Hematopoietic multipotent progenitor cell treated with erythropoietin and hydrocortisone succinate and interleukin-3 and kit ligand, for 17 days (in vitro differentiated cells): ENCODE data around the gene IL37.

Experiments
- DNase-seq: peaks from one replicate; pipeline ENCODE4 v3.0.0-alpha.2; 2015; ENCODE audit warnings: low spot score

Gene IL37, protein sequence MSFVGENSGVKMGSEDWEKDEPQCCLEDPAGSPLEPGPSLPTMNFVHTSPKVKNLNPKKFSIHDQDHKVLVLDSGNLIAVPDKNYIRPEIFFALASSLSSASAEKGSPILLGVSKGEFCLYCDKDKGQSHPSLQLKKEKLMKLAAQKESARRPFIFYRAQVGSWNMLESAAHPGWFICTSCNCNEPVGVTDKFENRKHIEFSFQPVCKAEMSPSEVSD

DNA sequence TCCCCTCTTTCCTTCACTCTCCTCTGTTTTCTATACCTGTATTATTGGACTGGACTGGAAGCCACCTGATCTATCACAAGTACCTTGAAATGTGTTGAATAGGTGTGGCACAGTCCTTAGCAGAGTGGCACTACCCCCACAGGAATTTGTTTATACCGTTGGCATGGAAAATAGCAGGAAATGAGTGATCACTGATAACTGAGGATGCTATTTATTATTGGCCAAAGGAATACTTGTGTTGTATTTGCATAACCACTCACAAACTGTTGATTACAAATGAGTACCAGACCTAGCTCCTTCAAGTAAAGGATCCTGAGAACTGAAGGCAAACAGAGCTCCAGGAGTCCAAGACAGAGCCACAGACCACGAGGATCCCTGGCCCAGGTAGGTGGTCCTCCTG is at the start of gene IL37:
Gene IL37 (plus strand): TSS at position 301 of the 400 bp plus-strand sequence. CDS start 1,848 bp downstream, outside the sequence.
- DNase-seq: no peak

DNA sequence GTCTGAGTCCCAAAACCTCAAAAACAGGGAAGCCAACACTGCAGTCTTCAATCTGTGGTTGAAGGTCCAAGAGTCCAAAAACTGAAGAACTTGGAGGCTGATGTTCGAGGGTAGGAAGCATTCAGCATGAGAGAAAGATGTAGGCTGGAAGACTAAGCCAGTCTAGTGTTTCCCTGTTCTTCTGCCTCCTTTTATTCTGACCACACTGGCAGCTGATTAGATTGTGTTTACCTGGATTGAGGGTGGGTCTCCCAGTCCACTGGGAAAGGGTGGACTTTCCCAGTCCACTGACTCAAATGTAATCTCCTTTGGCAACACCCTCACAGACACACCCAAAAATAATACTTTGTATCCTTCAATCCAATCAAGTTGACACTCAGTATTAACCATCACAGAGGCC is 46.9 kb upstream of the IL37 start:
- DNase-seq: no peak

DNA sequence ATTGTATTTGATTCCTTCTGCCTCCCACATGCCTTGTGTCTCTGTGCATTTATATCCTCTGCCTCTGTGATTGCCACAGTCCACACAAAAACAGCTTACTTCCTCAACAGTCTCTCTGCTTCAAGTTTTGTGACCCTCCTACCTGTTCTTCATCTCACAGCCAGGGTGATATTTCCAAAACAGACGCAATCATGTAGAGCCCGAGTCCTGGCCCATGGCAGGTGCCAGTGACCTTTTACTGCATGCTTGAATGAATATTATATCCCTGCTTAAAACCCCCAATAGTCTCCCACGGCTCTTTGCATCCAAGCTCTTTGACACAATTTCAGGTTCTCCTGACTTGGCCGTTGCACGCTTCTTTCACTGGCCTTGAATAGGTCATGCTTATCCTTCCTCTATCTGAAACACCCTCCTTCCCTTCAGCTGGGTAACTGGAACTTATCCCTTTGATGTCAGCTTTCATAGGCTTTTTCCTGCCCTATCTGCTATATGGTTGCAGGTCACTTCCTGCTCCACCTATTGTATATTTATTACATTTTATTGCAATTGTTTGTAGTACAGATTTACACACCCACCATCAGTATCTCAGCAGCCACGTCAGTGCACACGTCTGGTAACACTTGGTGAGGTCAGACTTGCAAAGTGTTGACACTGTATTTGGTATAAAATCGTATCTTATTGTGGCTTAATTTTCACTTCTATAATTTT is 44.7 kb upstream of the IL37 start:
- no peak for DNase-seq

DNA sequence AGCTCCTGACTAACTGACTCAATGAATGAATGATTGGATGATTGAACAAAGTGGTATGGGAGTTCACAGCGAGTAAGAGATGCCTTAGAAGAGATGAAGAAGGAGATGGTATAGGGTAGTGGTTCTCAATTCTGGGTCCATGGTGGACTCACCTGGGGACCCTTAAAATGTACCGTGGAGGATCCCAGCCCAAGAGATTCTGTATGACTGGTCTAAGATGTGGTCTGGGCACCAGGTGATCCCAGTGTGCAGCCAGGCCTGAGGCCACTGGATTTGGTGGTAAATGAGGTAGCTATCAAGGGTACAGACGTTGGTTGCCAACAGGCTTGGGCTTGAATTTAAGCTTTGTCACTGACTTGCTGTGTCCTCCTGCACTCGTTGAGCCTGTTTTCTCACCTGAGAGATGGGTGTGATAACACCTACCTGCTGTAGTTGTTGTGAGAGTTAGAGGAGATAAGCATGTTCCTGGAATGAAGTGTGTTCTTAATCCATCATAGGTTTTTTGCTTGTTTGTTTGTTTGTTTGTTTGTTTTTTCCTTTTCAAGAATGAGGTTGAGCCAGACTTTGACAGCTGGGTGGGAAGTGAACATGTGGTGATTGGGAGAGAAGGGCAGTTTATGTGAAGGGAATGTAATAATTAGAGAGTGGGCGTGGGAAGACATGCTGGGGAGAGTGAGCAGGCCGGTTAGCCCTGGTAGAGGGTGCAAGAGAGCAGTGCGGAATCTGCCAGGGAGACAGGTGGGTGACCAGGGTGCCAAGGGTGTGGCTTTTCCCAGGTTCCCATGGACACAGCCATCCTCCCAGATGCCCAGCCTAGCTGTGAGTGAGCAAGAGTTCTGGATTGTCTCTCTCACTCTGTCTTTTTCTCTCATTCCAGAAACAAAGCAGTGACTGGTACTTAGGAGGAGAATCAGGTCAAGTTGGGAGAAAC is 43.0 kb upstream of the IL37 start:
- no peak for DNase-seq

DNA sequence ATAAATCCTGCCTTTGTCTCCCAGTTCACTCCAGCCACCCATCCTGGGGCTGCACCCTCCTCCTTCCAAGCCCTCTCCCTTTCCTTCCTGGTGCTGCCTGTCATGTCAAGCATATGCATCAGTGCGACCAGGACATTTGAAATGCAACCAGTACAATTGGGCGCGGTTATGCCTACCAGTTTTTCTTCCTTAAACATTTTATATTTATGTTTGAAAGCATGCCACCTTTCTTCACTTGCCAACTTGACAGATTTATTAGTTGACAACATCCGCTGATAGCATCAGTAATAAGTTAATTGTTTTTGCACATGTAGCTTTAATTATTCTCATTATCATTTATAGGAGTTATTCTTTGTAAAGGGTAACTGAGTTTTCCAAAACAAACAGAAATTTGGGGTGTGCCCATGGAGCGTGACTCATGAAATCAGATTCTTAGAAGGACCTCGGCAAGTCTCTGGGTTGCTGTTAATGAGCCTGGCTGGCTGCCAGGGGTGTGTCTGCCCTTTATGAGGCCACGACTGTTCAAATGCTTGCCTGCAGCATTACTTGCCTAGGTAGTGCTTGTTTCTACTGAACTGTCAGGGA is 41.6 kb upstream of the IL37 start:
- peak; percentile 44 for DNase-seq

DNA sequence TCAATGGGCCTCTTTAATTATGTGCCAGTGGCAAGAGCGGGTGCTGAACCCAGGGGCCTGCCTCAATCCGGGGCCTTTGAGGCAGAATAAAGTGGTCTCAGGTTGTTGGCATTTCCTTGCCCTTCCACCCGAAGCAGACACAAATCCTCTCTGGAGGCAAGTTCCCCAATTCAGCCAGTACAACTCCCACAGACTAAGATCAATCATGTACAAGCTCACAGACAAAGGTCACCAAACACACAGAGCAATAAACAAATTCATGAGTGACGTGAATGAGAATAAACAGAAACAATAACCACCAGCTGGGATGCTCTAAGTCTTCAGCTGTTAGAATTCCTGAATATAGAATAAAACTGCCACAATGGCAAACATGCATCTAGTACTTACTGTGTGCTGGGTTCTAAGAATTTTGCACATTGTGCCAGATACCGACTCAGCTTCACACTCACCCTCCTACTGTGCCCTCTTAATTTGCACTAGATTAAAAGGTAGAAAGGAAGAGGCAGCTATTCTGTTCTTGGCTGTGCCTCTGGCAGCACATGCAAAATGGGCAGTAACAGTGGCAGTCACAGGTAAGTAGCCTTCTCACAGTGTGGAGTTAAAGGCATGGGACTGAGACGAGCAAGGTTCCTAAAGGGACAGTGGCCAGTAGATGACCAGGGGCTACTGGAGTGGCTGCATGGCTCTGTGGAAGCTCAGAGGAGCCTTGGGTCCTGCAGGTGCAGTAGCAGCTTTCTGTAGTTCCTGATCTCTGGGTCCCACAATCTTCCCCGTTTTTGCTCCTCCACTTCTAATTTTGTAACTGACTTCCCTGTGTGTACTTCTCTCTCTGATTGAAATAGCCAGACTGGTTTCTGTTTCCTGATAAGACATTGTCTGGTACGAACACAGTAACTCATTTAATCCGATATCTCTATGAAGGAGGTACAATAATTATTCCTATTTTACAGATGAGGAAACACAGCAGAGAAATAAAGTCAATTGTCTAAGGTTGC is 39.8 kb upstream of the IL37 start:
- DNase-seq: no peak

DNA sequence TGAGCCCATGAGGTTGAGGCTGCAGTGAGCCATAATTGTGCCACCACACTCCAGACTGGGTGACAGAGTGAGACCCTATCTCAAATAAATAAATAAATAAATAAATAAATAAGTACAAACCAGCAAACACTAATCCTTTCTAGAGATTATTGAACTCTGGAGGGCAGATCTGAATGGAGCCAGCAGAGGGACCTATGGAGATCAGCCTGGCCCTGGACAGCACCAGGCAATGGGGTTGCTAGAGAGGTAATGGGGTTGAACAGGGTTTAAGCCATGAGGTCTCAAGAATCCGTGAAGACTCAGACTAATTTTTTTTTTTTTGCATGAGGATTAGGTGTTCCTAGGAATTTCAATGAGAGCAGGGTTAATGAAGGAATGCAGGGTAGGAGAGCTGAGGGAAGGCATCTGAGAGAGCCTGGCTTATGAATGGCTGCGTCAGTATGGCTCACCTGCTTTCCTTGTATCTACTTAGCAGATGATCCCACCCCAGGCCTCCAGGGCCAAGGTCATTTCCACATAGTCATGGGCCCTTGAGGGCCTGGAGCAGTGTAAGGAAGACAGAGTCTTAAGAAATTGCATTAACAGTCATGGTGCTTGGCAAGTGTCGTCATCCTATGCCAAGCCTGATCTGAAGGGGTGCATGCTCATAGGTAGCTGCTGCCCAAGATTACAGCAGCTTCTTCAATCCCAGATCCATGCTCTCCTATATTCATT is 34.6 kb upstream of the IL37 start:
- no peak for DNase-seq

DNA sequence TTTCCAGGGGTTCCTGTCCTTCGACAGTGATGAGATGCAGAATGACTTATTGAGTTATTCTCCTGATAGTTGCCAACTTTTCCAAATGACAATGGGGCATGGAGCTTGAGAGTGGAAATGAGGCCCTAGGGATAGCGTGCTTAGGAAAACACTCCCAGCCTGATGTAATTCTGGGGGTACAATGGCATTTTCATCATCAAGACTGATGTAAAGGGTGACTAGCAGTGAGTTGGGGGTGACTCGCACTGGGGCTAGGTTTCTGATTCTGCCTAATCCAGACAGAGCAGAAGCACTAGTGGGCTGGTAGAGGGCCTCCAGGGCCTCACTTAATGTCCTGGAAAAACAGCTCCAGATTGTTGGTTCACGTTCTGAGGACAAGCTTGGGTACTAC is 34.0 kb upstream of the IL37 start:
- DNase-seq: no peak

DNA sequence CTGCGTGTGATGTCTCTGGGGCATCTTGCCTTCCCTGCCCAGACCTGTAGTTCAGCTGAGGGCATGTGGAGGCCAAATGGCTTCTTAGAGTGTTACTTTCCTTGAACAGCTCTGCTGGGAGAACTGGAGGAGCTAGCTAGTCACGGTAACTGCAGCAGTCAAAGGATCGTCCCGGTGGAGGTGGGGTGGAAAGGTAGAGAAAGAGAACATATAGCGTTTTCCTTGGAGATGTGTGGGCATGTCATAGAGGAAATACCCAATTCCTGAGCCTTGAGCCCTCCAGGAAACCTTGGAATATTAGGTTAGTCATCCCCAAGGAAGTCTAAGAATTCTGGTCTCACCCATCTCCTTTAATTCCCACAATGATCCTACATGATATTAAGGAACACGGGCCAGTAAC is 33.5 kb upstream of the IL37 start:
- no peak for DNase-seq

DNA sequence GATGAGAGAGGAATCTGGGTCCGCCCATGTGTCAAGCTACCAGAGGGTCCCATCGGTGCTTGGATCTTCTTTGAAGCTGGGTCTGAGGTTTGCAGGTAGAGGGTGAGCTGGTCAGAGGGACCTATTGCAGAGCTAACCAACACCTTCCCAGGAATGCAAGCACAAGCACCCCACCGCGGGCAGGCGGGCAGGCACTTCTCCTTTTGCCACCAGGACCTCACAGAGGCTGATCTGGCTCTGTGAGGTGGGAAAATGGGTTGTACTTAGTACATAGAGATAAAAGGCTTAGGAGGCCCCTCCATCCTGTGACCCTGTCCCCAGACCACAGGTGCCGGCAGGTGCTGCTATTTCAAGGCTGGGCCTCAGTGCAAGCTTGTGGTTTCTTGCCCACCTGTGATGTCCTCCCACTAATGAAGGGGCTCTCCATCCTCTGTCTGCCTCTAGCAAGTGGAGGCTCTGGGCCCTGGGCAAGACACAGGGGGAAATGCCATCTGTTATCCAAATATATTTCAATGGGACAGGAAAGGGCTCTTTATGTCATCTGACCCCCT is 31.4 kb upstream of the IL37 start:
- no peak for DNase-seq

DNA sequence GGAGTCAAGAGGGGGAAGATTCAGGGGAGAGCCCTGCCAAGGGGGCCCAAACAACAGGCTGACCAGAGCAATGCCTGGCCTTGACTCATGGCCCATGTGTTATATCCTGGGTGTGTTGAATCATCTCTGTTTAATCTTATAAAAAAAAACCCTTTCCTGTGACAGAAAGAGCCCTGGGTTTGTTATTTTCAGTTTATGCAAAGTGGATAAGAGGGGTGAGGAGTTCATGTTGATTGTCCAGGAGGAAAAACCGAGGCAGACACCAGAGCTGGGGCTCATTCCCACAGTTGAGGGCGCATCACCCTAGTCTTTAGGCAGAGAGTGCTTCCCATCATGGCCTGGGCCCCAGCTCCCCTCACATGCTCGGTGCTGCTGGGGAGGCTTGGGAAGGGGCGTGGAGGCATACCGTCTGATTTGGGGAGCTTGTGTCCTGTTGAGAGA is 30.9 kb upstream of the IL37 start:
- DNase-seq: no peak

DNA sequence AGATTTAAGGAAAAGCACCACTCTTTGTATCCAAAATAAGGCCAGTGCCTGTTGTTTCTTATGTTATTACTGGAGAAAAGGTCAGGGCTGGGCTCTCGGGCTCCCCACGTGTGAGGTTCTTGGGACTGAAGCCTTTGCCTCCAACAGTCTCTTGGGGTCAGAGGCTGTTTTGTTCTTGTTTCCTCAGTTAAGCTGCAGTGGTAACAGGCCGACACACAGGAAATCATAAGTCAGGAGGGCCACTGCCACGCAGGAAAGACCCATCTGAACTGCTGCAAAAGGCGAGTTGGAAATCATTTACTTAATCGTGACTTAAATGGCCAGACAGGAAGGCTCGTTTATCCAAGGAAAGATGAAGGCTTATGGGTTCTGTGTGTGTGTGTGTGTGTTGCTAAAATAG is 30.3 kb upstream of the IL37 start:
- no peak for DNase-seq

DNA sequence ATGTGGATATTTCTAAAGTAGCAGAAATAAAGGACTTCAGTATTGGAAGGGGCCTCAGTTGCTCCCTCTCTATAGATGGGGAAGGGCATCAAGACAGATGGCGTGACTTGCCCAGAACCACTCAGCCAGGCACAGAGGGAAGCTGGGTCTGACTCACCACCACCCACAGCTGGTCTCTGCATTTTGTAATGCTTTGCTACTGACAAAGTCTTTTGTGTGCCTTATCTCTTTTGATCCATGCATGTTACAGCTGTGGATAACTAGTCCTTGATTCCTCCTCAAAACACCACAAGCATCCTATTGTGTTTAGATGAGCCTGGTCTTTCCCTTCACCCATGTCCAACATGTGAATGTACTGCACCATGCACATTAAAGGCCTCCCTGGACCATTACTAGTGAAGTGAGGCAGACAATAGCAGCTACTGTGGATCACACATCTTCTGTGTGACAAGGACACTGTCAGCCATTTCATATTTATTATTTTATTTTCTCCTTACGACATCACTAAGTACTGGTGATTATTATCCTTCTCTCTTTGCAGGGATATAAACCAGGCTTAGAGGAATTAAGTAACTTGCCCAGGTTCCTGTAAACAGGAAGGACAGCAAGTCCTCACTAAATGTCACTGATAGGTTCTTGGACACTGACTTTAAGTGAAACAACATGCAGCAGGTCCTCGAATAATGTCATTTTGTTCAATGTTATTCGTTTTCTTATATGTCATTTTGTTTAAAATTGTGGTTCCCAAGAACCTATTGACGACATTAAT is 29.6 kb upstream of the IL37 start:
- DNase-seq: no peak

DNA sequence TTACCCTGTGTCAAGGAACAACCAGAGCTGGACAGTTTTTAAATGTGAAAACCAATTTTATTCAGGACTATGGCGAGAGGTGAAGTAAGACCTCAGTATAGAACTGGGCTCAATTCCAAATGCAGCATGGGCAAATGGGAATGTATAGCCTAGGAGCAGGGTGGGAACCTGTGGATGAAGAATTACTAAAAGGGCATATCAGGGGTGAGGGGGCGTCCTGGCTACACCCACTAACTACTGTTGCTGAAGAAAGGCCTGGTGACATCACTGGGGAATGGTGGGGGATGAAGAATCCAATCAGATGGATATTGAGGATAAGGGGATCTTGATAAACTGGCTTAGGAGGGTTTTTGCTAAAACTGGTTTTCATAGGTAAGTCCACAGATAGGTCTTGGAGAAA is 27.3 kb upstream of the IL37 start:
- DNase-seq: no peak

DNA sequence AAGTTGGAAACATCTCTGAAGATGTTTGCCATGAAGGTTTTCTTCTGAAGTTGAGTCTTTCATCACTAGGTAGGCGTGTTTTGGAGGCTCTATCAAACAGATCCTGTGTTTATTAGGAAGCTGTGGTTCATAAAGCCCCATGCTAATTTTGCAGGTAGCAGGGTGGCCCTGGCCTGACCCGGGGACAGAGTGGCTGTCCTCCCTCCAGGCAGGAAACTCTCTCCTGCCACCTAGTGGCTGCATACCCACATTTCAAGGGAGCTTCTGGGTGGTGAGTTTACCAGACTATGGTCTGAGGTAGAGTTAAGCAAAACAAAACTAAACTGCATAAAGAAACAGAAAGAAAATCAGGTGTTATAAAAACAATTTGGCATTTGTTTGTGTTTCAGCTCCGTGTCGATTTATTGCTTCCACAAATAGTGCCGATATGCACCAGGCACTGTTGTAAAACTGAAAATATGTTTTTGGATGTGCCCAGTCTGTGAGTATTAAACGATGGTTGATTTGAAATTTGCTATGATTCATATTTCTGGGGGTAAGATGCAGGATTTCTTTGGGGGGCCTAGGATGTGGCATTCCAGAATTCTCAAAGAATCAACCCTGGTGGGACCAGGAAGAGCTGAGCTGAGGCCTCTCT is 26.0 kb upstream of the IL37 start:
- DNase-seq: peak; percentile 66

DNA sequence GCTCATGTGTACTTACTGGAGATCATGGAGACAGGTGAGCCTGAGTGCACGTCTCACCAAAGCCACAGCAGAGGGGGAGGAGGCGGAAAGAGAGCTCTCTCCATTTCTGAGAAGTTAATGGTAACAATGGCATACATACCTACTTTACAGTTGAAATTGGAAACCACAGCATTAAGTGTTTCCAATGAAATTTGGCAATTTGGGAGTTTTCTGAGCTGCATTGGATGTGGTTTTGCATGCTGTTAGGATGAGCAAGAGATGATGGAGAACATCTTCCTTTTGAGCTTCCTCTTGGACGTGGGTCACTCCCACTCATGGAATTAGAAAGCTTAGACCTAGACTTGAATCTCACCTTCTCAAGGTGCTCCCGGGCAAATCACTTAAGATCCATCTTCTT is 25.5 kb upstream of the IL37 start:
- no peak for DNase-seq

DNA sequence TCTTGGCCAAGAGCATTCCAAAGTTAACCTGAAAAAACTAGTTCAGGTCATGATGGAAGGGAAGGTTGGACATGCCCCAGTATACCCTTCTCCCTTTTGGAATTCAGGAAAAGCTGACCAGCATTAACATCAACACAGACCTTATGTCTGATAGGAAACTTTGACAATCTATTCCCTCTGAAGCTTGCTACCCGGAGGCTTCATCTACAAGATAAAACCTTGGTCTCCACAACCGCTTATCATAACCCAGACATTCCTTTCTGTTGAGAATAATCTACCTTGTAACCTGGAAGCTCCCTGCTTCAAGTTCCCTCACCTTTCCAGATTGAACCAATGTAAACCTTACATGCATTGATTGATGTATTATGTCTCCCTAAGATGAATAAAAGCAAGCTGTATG is 24.7 kb upstream of the IL37 start:
- DNase-seq: no peak

DNA sequence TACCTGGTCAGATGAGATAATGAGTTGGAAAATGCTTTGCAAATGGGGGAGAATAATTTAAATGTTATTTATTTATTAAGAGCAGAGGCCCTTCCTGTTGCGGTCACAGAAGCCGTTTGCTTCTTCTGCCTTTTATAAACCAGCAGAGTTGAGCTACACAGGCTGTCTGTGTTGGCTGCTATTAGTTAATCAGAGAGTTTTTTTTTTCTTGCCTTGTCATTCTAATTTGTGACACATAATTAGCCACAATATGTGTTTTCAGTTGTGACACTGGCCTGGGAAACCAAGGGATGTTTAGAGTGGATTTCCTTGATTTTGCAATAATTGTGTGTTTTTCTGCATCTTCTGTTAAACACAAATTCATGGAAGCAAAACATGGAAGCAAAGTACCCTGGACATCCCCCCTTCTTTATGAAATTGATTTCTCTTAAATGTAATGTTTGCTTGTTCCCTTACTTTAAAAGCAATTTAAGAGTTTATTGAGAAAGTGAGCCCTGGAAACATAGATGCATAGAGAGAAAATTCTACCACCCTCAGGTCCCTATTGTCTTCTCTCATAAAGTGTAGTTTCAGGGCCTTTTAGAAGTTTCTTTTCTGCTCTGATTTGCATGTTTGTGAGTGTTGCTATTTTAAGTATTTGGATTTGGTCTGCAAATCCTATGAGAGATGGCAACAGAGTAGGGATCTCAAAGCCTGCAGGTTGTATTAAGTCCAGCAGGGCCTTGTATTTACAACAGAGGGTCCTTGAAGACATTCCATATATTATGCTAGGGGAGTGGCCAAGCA is 22.8 kb upstream of the IL37 start:
- no peak for DNase-seq
